ENCODE measurements around the gene PHKG2.

PHKG2 gene

GRCh38 chr16:30725418-30725792, 22.8 kb upstream of the PHKG2 start:
- no peak for DNase-seq (ENCODE audit: low read depth in 3 of 3, low spot score in 1 of 3)

GRCh38 chr16:30728321-30728720, 19.9 kb upstream of the PHKG2 start:
- no peak for DNase-seq (ENCODE audit: low read depth in 3 of 3, low spot score in 1 of 3)

- DNase-seq (ENCODE audit: low read depth in 3 of 3, low spot score in 1 of 3), result no peak
Observed at GRCh38 chr16:30728899-30729672, 19.1 kb upstream of the PHKG2 start.

- no peak for DNase-seq (ENCODE audit: low read depth in 3 of 3, low spot score in 1 of 3)
Observed at GRCh38 chr16:30731411-30731810, 16.8 kb upstream of the PHKG2 start.

GRCh38 chr16:30736995-30737793, 11.0 kb upstream of the PHKG2 start:
- no peak for DNase-seq (ENCODE audit: low read depth in 3 of 3, low spot score in 1 of 3)

- DNase-seq (ENCODE audit: low read depth in 3 of 3, low spot score in 1 of 3), result no peak
Observed at GRCh38 chr16:30737794-30738648, 10.2 kb upstream of the PHKG2 start.

GRCh38 chr16:30738984-30739951, 9.0 kb upstream of the PHKG2 start:
- no peak for DNase-seq (ENCODE audit: low read depth in 3 of 3, low spot score in 1 of 3)

GRCh38 chr16:30740364-30741251, 7.6 kb upstream of the PHKG2 start:
- no peak for DNase-seq (ENCODE audit: low read depth in 3 of 3, low spot score in 1 of 3)

- DNase-seq (ENCODE audit: low read depth in 3 of 3, low spot score in 1 of 3), result no peak
Observed at GRCh38 chr16:30741461-30741914, 6.7 kb upstream of the PHKG2 start.

- DNase-seq (ENCODE audit: low read depth in 3 of 3, low spot score in 1 of 3), result no peak
Observed at GRCh38 chr16:30743716-30744115, 4.5 kb upstream of the PHKG2 start.

- DNase-seq (ENCODE audit: low read depth in 3 of 3, low spot score in 1 of 3), result no peak
Observed at GRCh38 chr16:30744183-30744582, 4.0 kb upstream of the PHKG2 start.

GRCh38 chr16:30745082-30745481, 3.1 kb upstream of the PHKG2 start:
- DNase-seq (ENCODE audit: low read depth in 3 of 3, low spot score in 1 of 3), result no peak

- no peak for DNase-seq (ENCODE audit: low read depth in 3 of 3, low spot score in 1 of 3)
Observed at GRCh38 chr16:30746638-30747175, 1.5 kb upstream of the PHKG2 start.

GRCh38 chr16:30747331-30747730, 894 bp upstream of the PHKG2 start:
- no peak for DNase-seq (ENCODE audit: low read depth in 3 of 3, low spot score in 1 of 3)

- DNase-seq (ENCODE audit: low read depth in 3 of 3, low spot score in 1 of 3), result no peak
Observed at GRCh38 chr16:30748634-30749445, 615 bp downstream of the PHKG2 start.

GRCh38 chr16:30750201-30750600, 2.0 kb downstream of the PHKG2 start:
- DNase-seq (ENCODE audit: low read depth in 3 of 3, low spot score in 1 of 3), result no peak

GRCh38 chr16:30750876-30751465, 2.7 kb downstream of the PHKG2 start:
- no peak for DNase-seq (ENCODE audit: low read depth in 3 of 3, low spot score in 1 of 3)

- DNase-seq (ENCODE audit: low read depth in 3 of 3, low spot score in 1 of 3), result no peak
Observed at GRCh38 chr16:30753596-30753995, 5.4 kb downstream of the PHKG2 start.
